RWPE2 (cell line): ENCODE results near the gene USB1.
"Not testable (repeated sequence)": the region's sequence is repeated elsewhere in the genome, so short reads cannot be mapped to it uniquely, and the experiment has no call there.

ENCODE experiments used
- ATAC-seq: fragments of 200-7000 bp; cut with Tn5 transposase; 3 replicates; pipeline ENCODE4 v1.9.1; 2021; ENCODE audit warnings: low read depth
- DNase-seq: peaks from one replicate; pipeline ENCODE4 v3.0.0-alpha.2; 2020; ENCODE audit warnings: low spot score
- H3K27ac ChIP-seq: fragments of 450-650 bp; 2 replicates; pipeline ENCODE4 v1.5.1; 2017; ENCODE audit warnings: mild to moderate bottlenecking; ENCODE audit not compliant: poor library complexity, severe bottlenecking
- H3K27me3 ChIP-seq: fragments of 250-450 bp; sonication (Bioruptor Pico); 2 replicates; pipeline ENCODE4 v1.5.1; 2021; ENCODE audit warnings: mild to moderate bottlenecking, moderate library complexity; ENCODE audit not compliant: insufficient read depth, poor library complexity, severe bottlenecking
- H3K36me3 ChIP-seq: fragments of 250-450 bp; sonication (Bioruptor Pico); 2 replicates; pipeline ENCODE4 v1.5.1; 2020; ENCODE audit warnings: low read depth, mild to moderate bottlenecking, moderate library complexity
- H3K4me1 ChIP-seq: fragments of 250-450 bp; sonication (Bioruptor Pico); 2 replicates; pipeline ENCODE4 v1.5.1; 2021; ENCODE audit warnings: mild to moderate bottlenecking, moderate library complexity; ENCODE audit not compliant: insufficient read depth, poor library complexity, severe bottlenecking
- H3K4me3 ChIP-seq: fragments of 250-450 bp; sonication (Bioruptor Pico); 2 replicates; pipeline ENCODE4 v1.5.1; 2021; ENCODE audit warnings: mild to moderate bottlenecking, moderate library complexity; ENCODE audit not compliant: severe bottlenecking
- H3K9me3 ChIP-seq: fragments of 250-450 bp; sonication (Bioruptor Pico); 2 replicates; pipeline ENCODE4 v1.5.1; 2021; ENCODE audit warnings: mild to moderate bottlenecking, moderate library complexity; ENCODE audit not compliant: severe bottlenecking
- TF ChIP-seq, protein P1 (sequence below): fragments of 450-650 bp; IDR thresholded peaks from one replicate; pipeline ENCODE4 v1.5.1; 2017; ENCODE audit warnings: mild to moderate bottlenecking, moderate library complexity; ENCODE audit not compliant: poor library complexity, severe bottlenecking

USB1 gene

DNA sequence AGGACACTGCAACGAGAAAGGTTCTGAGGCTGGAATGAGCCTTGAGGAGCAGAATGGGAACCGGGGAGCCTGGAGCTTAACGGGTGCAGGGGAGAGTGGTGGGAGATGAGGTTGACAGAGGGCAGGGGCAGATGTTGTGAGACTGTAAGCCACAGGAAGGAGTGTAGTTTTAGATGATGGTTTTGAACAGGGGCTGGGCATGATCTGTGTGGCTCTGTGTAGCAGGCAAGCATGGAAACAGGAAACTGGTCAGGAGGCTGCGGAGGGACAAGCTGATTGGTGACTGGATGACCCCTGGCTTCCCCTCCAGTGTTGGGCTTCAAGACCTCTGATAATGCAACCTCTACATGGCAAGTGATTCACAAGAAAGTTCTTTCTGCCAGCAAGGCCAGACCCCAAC is 28.9 kb upstream of the USB1 start:
- Histone ChIP-seq H3K27me3 (no peaks in the 10 kb centered on the region), H3K4me3 (no peak overlapping the region), H3K36me3 (no peaks in the 10 kb centered on the region), H3K27ac (no peak overlapping the region), H3K9me3 (no peaks in the 10 kb centered on the region), H3K4me1 (no peaks in the 10 kb centered on the region)
- TF ChIP-seq, protein P1, sequence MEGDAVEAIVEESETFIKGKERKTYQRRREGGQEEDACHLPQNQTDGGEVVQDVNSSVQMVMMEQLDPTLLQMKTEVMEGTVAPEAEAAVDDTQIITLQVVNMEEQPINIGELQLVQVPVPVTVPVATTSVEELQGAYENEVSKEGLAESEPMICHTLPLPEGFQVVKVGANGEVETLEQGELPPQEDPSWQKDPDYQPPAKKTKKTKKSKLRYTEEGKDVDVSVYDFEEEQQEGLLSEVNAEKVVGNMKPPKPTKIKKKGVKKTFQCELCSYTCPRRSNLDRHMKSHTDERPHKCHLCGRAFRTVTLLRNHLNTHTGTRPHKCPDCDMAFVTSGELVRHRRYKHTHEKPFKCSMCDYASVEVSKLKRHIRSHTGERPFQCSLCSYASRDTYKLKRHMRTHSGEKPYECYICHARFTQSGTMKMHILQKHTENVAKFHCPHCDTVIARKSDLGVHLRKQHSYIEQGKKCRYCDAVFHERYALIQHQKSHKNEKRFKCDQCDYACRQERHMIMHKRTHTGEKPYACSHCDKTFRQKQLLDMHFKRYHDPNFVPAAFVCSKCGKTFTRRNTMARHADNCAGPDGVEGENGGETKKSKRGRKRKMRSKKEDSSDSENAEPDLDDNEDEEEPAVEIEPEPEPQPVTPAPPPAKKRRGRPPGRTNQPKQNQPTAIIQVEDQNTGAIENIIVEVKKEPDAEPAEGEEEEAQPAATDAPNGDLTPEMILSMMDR, result no peak
- no peak for DNase-seq
- ATAC-seq, result no peak

DNA sequence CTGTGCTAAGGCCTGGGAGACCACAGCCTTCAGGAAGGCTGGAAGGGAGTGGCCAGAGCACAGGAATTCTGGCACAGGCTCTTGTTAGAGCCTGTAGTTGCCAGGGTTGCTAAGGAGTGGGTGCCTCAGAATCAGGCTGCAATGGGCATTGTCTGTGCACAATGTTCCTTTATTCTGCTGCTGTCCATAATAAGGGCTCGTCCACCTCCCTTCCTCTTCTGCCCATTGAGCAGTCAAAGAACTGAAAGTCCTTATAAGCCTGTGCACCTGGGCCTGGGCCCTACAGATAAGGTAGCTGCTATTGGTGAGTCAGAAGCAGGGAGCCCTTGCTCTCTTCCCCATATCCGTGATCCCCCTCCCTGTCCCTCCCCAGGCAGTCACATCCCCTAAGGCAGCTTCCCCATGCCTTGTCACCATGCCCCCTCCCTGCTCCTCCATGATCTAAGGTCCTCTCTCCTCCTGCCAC is 24.8 kb upstream of the USB1 start:
- H3K9me3 ChIP-seq, result no peaks in the 10 kb centered on the region
- no peaks in the 10 kb centered on the region for H3K4me1 ChIP-seq
- no peaks in the 10 kb centered on the region for H3K36me3 ChIP-seq
- ATAC-seq, result peak; percentile 74
- no peak overlapping the region for H3K4me3 ChIP-seq
- no peak overlapping the region for H3K27ac ChIP-seq
- DNase-seq, result no peak
- H3K27me3 ChIP-seq, result no peaks in the 10 kb centered on the region
- TF ChIP-seq, protein P1, result no peak

DNA sequence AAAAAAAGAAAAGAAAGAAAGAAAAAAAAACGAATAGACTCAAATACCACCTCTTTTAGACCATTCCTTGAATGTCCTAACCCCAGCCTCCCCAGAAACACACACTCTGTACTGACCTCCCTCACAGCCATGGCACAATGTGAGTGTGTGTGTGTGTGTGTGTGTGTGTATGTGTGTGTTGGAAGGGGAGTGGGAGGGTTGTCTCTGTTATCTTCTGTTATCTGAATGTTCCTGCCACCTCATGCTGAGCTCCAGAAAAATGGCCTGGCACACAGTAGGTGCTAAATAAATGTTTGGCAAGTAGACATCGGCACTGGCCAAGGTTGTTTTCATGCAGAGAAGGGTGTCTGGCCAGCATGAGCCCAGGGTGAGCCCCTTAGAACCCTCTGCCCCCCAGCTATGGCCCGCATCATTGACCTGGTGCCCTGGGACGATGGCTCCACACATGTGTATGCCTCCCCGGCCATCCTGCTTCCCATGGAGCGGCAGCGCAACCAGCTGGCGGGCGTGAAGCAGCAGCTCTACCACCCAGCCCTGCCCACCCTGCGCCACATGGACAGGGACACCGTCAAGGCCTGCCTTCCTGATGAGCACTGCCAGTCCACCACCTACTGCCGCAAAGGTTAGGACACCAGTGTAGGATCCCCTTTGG is 23.7 kb upstream of the USB1 start:
- DNase-seq (no peak), ATAC-seq (0 out of 3 replicates have a peak, but pooled peaks have one; percentile 37)
- TF ChIP-seq, protein P1, result no peak
- Histone ChIP-seq H3K4me1 (no peaks in the 10 kb centered on the region), H3K27me3 (no peaks in the 10 kb centered on the region), H3K4me3 (no peak overlapping the region), H3K27ac (no peak overlapping the region), H3K36me3 (no peaks in the 10 kb centered on the region), H3K9me3 (no peaks in the 10 kb centered on the region)

DNA sequence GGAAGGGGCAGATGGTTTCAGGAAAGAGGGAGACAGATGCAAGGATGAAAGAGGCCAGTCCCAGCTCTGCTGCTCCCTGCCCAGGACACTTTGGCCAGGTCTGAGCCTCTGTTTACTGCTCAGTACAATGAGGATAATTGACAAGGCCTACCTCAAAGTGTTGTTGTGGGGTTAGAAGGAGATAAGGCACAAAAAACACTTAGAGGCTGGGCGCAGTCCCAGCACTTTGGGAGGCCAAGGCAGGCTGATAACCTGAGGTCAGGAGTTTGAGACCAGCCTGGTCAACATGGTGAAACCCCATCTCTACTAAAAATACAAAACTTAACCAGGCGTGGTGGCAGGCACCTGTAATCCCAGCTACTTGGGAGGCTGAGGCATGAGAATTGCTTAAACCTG is 23.1 kb upstream of the USB1 start:
- ATAC-seq, DNase-seq, H3K4me1 ChIP-seq, H3K9me3 ChIP-seq, H3K27ac ChIP-seq, H3K36me3 ChIP-seq, H3K27me3 ChIP-seq, H3K4me3 ChIP-seq: not testable (repeated sequence)

DNA sequence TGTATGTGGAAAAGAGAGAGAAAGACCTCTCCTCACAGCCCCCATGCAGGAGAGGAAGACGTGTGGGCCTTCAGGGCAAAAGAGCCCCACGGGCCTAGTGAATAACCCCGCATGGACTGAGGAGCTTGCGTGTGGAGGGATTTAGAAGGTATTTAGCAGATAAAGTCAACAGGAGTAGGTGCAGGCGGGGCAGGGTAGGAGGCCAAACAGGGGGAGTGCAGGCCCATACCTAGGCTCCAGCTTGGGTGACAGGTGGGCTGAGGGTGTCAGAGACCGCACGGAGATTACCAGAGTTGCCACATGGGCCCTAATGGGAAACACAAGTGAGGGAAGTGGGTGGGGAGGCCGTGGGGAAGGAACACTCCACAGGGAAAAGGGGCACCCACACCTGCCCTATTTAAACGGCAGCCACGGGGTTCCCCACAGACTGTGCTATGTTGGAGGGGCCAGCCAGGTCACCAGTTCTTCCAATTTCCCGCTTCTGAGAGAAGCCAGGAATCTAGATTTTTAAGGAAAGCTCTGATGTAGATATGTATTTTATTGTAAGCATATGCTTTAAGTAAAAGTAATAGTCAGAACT is 22.1 kb upstream of the USB1 start:
- no peaks in the 10 kb centered on the region for H3K36me3 ChIP-seq
- no peaks in the 10 kb centered on the region for H3K4me1 ChIP-seq
- ATAC-seq, result no peak
- no peak overlapping the region for H3K27ac ChIP-seq
- no peaks in the 10 kb centered on the region for H3K9me3 ChIP-seq
- TF ChIP-seq, protein P1, result no peak
- no peaks in the 10 kb centered on the region for H3K27me3 ChIP-seq
- H3K4me3 ChIP-seq, result no peak overlapping the region
- DNase-seq, result no peak
